OCI-LY7 (cell line): Measurements from ENCODE around the gene ZCCHC14. TPM values are rescaled to one million over a fixed set of nuclear protein-coding genes. Genes with fewer than 3 reads are reported as not detected.

ENCODE experiments used
- BruUV-seq: library from RNA; stranded (reverse); fragments of 400-500 nt; replicated peaks from 2 replicates; lab custom pipeline; 2021; lab: Mats Ljungman, UMichigan
- CTCF ChIA-PET: fragments of 300-600 bp; sonication (Branson Sonifier 250); formaldehyde crosslinking; loops from one replicate; lab custom pipeline; 2022; ENCODE audit warnings: antibody characterized with exemption; ENCODE audit not compliant: unreplicated experiment; lab: Charles Lee
- POLR2A ChIA-PET: fragments of 300-600 bp; sonication (Branson Sonifier 250); formaldehyde crosslinking; loops from one replicate; lab custom pipeline; 2022; ENCODE audit warnings: antibody characterized with exemption; lab: Charles Lee
- DNase-seq: peaks from one replicate; pipeline ENCODE4 v3.0.0-alpha.2; 2015; ENCODE audit warnings: low spot score
- H2AFZ ChIP-seq: fragments of 200-600 bp; sonication (generic), shearing (Covaris generic); 2 replicates; pipeline ENCODE4 v1.6.1; 2014; ENCODE audit warnings: mild to moderate bottlenecking, antibody characterized with exemption, low read length, moderate library complexity
- H3K27ac ChIP-seq: fragments of 200-600 bp; sonication (generic); 2 replicates; pipeline ENCODE4 v1.5.1; 2014; ENCODE audit warnings: mixed run types, low read depth, mild to moderate bottlenecking, moderate library complexity, low read length, inconsistent platforms; ENCODE audit not compliant: poor library complexity, severe bottlenecking
- H3K36me3 ChIP-seq: fragments of 200-600 bp; sonication (generic); 2 replicates; pipeline ENCODE4 v1.6.1; 2014; ENCODE audit warnings: mild to moderate bottlenecking, antibody characterized with exemption, low read length, moderate library complexity, mixed read lengths; ENCODE audit not compliant: insufficient read depth
- H3K4me1 ChIP-seq: fragments of 200-600 bp; sonication (generic); 2 replicates; pipeline ENCODE4 v1.5.1; 2014; ENCODE audit warnings: mild to moderate bottlenecking, low read length; ENCODE audit not compliant: insufficient read depth, poor library complexity, severe bottlenecking
- H3K4me2 ChIP-seq: fragments of 200-600 bp; sonication (generic); 2 replicates; pipeline ENCODE4 v1.6.1; 2014; ENCODE audit warnings: mild to moderate bottlenecking, low read length
- H3K4me3 ChIP-seq: fragments of 200-600 bp; sonication (generic); 2 replicates; pipeline ENCODE4 v1.5.1; 2014; ENCODE audit warnings: mild to moderate bottlenecking, low read depth, low read length; ENCODE audit not compliant: poor library complexity, severe bottlenecking
- H3K79me2 ChIP-seq: fragments of 200-600 bp; sonication (generic); 2 replicates; pipeline ENCODE4 v1.6.1; 2016; ENCODE audit warnings: low read depth, mild to moderate bottlenecking, low read length, moderate library complexity, mixed read lengths; ENCODE audit not compliant: insufficient read depth
- H3K9me2 ChIP-seq: fragments of 200-600 bp; sonication (generic); 2 replicates; pipeline ENCODE4 v1.6.1; 2016; ENCODE audit warnings: mild to moderate bottlenecking, low read length, mixed read lengths; ENCODE audit not compliant: insufficient read depth
- H3K9me3 ChIP-seq: fragments of 200-600 bp; sonication (generic); 2 replicates; pipeline ENCODE4 v1.6.1; 2014; ENCODE audit warnings: mild to moderate bottlenecking, mixed run types, low read length, mixed read lengths
- H4K20me1 ChIP-seq: fragments of 200-600 bp; sonication (generic); 2 replicates; pipeline ENCODE4 v1.6.1; 2014; ENCODE audit warnings: mild to moderate bottlenecking, antibody characterized with exemption, low read length, moderate library complexity, mixed read lengths; ENCODE audit not compliant: insufficient read depth
- EZH2phosphoT487 ChIP-seq: fragments of 200-600 bp; sonication (generic); IDR thresholded peaks from 2 replicates; pipeline ENCODE4 v1.6.1; 2018; ENCODE audit warnings: low read depth, borderline replicate concordance, mild to moderate bottlenecking, mixed run types, antibody characterized with exemption, low read length, moderate library complexity, mixed read lengths
- intact Hi-C: fragments of 100-400 bp; cut with micrococcal nuclease; formaldehyde crosslinking; loops from one replicate; pipeline ENCODE4 v1.10.0; 2022; ENCODE audit not compliant: unreplicated experiment
- total RNA-seq, 2 experiments: library from RNA; depleted of rRNA in 1 of 2; stranded (reverse); fragments of >200 nt in 1 of 2; shearing (Covaris generic) in 1 of 2; gene quantifications; 2 replicates each; pipeline ENCODE4 v1.2.3, GENCODE V29; 2014 to 2022
- TF ChIP-seq, protein P1 (sequence below): fragments of 200-600 bp; sonication (generic); conservative IDR thresholded peaks from 2 replicates; pipeline ENCODE4 v1.5.1; 2014; ENCODE audit warnings: mild to moderate bottlenecking, antibody characterized with exemption, low read length, moderate library complexity, mixed read lengths

The ZCCHC14 gene
- total RNA-seq, 2 experiments from 2014 or later: 8.5 to 17.1 TPM

DNA sequence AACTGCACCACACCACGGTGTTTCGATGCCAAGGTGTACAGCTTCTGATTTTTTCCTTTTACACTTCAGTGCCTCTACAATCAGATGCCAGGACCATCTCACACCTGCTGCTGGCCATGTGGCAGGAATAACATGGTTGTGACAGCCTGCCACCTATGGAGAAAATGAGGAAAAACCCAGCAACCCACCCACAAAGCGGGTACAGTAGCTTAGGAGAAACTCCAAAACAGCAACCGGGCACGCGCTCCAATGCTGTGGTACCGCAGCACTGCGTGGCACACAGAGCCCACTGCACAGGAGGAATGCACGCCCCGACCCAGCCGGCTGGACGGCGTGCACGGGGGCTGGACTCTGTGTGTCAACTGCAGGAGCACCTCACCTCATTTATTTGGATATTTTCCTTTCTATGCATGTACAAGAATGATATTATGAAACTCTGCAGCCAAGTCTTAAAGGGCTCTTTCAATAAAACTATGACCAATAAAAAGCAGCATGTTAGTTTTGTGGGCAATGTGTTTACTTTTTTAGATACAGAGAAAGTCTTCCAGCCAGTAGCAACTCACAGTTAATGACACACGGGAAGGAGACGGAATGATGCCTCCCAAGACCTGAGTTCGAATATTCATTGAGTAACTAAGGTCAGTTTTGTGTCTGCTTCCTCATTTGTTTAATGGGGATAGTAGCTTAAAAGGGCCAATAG, 54.8 kb downstream of the ZCCHC14 start:
- no peak for TF ChIP-seq EZH2phosphoT487
- TF ChIP-seq, protein P1, sequence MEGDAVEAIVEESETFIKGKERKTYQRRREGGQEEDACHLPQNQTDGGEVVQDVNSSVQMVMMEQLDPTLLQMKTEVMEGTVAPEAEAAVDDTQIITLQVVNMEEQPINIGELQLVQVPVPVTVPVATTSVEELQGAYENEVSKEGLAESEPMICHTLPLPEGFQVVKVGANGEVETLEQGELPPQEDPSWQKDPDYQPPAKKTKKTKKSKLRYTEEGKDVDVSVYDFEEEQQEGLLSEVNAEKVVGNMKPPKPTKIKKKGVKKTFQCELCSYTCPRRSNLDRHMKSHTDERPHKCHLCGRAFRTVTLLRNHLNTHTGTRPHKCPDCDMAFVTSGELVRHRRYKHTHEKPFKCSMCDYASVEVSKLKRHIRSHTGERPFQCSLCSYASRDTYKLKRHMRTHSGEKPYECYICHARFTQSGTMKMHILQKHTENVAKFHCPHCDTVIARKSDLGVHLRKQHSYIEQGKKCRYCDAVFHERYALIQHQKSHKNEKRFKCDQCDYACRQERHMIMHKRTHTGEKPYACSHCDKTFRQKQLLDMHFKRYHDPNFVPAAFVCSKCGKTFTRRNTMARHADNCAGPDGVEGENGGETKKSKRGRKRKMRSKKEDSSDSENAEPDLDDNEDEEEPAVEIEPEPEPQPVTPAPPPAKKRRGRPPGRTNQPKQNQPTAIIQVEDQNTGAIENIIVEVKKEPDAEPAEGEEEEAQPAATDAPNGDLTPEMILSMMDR: no peak
- H3K9me3 ChIP-seq: no peaks in the 10 kb centered on the region
- ChIA-PET POLR2A (no interaction called here), CTCF (no interaction called here)
- peaks cover 9% of the 10 kb centered on the region for H3K4me1 ChIP-seq
- peaks cover 2% of the 10 kb centered on the region; the same call in 1 of the 2 replicates for H3K36me3 ChIP-seq
- BruUV-seq: no TSS peak
- H3K27ac ChIP-seq: no peak overlapping the region
- H3K4me2 ChIP-seq: no peak overlapping the region
- no peaks in the 10 kb centered on the region for H3K9me2 ChIP-seq
- H3K79me2 ChIP-seq: no peaks in the 10 kb centered on the region
- H3K4me3 ChIP-seq: no peak overlapping the region
- DNase-seq: no peak
- no peaks in the 10 kb centered on the region for H4K20me1 ChIP-seq
- no peak overlapping the region for H2AFZ ChIP-seq
- intact Hi-C loops: no loop called here

DNA sequence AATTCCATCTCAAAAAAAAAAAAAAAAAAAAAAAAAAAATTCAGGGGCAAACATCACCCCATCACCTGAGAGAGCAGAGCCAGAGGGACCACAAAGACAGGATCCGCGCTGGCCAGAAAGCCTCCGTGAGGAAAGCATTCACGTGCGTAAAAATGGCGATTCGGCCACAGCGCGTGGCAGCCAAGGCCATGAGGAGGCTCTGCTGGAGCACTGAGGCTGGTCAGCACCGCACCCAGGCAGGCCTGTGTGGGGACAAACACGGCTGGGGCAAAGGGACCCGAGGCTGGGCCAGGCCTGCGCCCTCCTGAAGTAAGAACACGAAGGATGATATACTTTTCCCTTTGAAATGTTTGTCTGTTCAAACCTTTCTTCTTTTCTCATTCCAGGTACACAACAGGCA, 55.5 kb downstream of the ZCCHC14 start:
- no peaks in the 10 kb centered on the region for H4K20me1 ChIP-seq
- ChIA-PET POLR2A (interaction anchor here (0.5 kb wide), 1 partner anchor 411 kb away, joined by 3 read pairs; no protein-coding TSS in a partner anchor), CTCF (no interaction called here)
- no peak overlapping the region for H3K4me2 ChIP-seq
- no peak for DNase-seq
- no peaks in the 10 kb centered on the region for H3K9me3 ChIP-seq
- H3K4me1 ChIP-seq: peaks cover 9% of the 10 kb centered on the region
- intact Hi-C loops: no loop called here
- no peak overlapping the region for H3K4me3 ChIP-seq
- H3K27ac ChIP-seq: no peak overlapping the region
- BruUV-seq: no TSS peak
- H2AFZ ChIP-seq: no peak overlapping the region
- H3K79me2 ChIP-seq: no peaks in the 10 kb centered on the region
- peaks cover 2% of the 10 kb centered on the region; the same call in 1 of the 2 replicates for H3K36me3 ChIP-seq
- H3K9me2 ChIP-seq: no peaks in the 10 kb centered on the region
- TF ChIP-seq, protein P1: no peak
- TF ChIP-seq EZH2phosphoT487: no peak
